H54 (cell line): ENCODE measurements around the gene PDE4D.

Source experiments
- DNase-seq: peaks from one replicate; pipeline ENCODE4 v3.0.0; 2011; ENCODE audit warnings: low spot score, mixed read lengths; ENCODE audit not compliant: insufficient read length
- FAIRE-seq: peaks from 3 replicates; lab custom pipeline; 2011; peaks lifted over from hg19 to GRCh38; lab: Jason Lieb, UNC
- POLR2A ChIP-seq: IDR thresholded peaks from 2 replicates; pipeline ENCODE4 v1.6.1; 2011; ENCODE audit warnings: low read depth, mild to moderate bottlenecking, low read length

PDE4D gene

DNA sequence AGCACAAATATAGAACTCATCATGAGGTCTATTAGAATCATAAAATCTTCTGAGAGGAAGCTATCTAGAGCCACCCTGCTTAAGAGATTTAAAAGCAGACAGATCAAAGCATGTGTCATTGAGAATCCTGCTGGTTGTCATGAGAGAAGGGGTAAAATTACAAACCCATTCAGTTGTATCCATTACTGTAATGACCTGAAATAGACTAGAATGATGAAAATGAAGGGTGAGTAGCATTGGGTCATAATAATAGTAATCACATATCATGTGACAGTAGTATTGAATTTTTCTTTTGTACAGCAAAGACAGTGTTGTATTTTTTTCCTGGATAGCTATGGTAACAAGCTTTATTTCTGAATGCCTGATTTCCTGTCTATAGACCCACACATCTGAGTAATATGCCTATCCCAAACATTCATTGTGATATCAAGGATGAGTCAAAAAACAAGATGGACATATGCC, 149.0 kb downstream of the PDE4D start:
- FAIRE-seq (peak; percentile 53), DNase-seq (no peak)
- no peak for TF ChIP-seq POLR2A

DNA sequence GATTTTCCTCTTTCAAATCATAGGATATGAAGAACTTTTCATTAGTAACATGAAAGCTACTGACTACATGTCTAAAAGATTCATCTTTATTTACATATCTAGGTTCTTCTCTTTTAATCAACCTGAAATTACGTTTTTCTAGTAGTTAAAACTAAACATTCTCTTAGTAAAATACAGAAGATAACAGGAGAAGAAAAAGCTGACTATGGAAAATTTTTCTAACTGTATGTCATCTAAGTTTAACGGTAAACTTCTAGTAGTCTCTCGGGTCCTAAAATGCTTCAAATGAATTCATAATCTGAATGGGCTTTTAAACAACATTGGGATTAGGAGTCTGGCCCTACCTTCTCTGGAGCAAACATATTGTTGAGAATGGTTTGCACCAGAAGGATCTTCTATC, 151.9 kb downstream of the PDE4D start:
- DNase-seq (no peak), FAIRE-seq (no peak)
- TF ChIP-seq POLR2A, result no peak

DNA sequence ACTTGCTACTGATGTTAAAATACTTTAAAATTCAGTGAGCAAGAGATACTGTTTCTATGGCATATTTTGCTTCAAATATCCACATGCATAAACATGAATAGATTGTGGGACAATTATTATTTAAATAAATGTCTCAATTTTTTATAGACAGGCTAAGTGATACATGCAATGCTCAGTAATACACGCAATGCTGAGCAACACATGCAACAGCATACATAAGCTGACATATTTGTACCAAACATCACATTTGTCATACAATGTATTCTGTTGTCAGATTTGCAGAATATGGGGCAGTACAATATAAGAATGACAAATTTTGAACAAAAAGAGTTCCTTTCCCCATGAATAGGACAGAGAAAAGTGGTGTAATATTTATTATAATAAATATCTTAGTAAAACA, 155.5 kb downstream of the PDE4D start:
- TF ChIP-seq POLR2A, result no peak
- no peak for DNase-seq
- FAIRE-seq, result no peak

DNA sequence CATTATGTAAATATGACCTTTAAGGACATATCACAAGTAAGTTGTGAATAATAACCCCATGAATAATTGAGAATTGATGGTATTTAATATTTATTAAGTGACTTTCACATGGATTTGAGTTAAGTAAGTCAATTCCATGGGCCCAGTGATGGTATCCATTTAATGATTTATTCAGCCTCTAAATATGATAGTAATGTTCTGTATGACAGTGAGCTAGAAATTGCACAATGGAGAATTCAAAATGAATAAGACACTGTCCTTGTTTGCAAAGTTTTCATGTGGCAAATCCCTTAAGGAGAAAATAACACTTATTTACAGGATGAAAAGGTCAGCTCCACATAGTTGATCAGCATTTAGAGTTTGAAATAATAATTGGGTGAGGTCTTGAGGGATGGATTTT, 160.7 kb downstream of the PDE4D start:
- DNase-seq, result no peak
- no peak for FAIRE-seq
- TF ChIP-seq POLR2A, result no peak

- no peak for TF ChIP-seq POLR2A
- DNase-seq (no peak), FAIRE-seq (no peak)
Observed at GRCh38 chr5:59732301-59732700, 161.2 kb downstream of the PDE4D start.

- no peak for TF ChIP-seq POLR2A
- FAIRE-seq (no peak), DNase-seq (no peak)
Observed at GRCh38 chr5:59731809-59732208, 161.7 kb downstream of the PDE4D start.

- TF ChIP-seq POLR2A, result no peak
- FAIRE-seq (no peak), DNase-seq (no peak)
Observed at GRCh38 chr5:59729820-59730219, 163.7 kb downstream of the PDE4D start.

GRCh38 chr5:59729357-59729756, 164.2 kb downstream of the PDE4D start:
- FAIRE-seq, result no peak
- DNase-seq, result no peak
- TF ChIP-seq POLR2A, result no peak

- DNase-seq (no peak), FAIRE-seq (no peak)
- no peak for TF ChIP-seq POLR2A
Observed at GRCh38 chr5:59728356-59728755, 165.2 kb downstream of the PDE4D start.

GRCh38 chr5:59727186-59727585, 166.3 kb downstream of the PDE4D start:
- FAIRE-seq (no peak), DNase-seq (no peak)
- no peak for TF ChIP-seq POLR2A

GRCh38 chr5:59725392-59725767, 168.1 kb downstream of the PDE4D start:
- no peak for DNase-seq
- TF ChIP-seq POLR2A, result no peak
- FAIRE-seq, result no peak

DNA sequence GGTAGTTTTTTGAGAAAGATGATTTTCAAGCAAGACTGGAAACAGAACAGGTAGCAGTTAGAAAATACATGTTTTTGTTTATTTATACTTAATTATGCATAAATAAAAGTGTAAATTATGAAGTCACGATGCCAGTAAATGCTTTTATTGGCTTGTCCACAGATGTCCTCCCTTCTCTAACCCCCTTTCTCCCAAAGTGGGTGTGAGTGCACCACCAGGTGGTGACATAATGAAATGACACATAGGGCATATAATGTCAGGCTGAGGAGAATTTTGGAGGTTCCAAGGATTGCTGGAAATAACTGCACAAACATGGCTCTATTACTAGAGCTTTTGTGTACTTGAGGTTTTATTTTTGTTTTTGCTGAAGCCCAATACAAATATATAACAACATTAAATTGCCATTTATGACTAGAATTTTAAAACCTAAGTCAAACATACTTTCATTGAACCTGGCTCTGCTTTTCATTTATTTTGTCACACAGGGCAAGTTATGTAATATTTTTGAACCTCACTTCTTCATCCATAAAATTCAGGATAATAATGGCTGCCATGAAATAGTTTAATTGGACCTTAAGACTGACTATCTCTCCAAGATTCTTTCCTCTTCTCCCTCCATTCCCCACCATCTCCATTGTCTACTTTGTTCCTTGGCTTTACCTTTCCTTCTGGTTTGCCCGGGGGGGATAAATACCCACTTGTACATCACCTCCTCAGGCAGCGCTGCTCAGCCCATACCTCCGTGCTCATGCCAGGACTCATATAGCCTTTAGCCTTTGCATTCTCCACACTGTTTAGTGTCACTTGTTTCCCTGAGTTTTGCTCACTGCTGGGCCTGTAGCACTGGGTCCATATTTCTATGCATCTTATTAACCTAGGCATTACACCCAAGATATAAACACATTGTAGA, 168.8 kb downstream of the PDE4D start:
- peak; percentile 23 for DNase-seq
- no peak for TF ChIP-seq POLR2A
- peak; percentile 48 for FAIRE-seq

DNA sequence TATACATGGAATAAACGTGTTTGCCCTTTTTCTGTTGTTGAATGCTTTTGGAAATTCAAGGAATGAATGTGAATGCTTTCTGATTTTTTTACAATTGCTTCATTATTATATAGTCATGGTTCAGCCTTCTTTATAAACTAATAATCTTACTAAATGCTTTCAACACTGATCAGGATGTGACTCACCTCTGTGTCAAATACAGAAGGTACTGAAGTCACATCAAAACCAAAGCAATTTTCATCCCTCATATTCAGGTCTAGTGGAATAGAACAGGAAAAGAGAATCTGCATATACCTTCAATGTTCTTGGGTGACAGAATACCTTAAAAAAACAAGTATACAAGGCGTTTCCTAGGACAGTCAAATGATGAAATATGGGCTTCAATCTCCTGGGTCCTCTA, 170.7 kb downstream of the PDE4D start:
- no peak for FAIRE-seq
- TF ChIP-seq POLR2A, result no peak
- DNase-seq, result no peak

GRCh38 chr5:59721741-59722140, 171.8 kb downstream of the PDE4D start:
- DNase-seq (no peak), FAIRE-seq (no peak)
- TF ChIP-seq POLR2A, result no peak

DNA sequence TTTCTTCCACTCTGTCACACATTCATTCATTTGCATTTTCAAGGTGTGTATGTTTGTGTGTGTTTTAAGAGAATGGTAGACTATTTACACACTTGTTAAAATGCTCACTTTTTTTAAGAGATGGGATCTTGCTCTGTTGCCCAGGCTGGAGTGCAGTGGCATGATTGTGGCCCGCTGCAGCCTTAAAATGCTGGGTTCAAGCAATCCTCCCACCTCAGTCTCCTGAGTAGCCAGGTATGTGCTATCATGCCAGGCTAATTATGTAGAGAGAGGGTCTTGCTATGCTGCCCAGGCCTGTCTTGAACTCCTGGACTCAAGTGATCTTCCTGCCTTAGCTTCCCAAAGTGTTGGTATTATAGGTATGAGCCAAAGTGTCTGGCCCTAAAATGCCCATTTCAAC, 173.5 kb downstream of the PDE4D start:
- DNase-seq, result no peak
- no peak for FAIRE-seq
- TF ChIP-seq POLR2A, result no peak
